ENCODE data around the gene HOXB9.

HOXB9 gene

DNA sequence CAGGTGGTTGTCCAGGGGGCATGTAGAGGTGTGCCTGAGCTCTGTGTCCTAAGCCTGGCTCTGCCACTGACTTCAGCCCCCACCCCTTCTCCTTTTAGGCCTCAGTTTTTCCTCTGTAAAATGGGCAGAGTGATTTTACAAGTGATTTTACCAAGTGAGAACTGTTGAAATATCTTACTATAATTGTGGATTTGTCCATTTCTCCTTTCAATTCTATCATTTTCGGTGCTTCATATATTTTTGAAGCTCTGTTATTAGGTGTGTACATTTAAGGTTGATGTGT is 21.7 kb upstream of the HOXB9 start:
- no peak overlapping the region for H3K4me3 ChIP-seq (ENCODE audit: low read depth, low read length)
- TF ChIP-seq, protein P1, sequence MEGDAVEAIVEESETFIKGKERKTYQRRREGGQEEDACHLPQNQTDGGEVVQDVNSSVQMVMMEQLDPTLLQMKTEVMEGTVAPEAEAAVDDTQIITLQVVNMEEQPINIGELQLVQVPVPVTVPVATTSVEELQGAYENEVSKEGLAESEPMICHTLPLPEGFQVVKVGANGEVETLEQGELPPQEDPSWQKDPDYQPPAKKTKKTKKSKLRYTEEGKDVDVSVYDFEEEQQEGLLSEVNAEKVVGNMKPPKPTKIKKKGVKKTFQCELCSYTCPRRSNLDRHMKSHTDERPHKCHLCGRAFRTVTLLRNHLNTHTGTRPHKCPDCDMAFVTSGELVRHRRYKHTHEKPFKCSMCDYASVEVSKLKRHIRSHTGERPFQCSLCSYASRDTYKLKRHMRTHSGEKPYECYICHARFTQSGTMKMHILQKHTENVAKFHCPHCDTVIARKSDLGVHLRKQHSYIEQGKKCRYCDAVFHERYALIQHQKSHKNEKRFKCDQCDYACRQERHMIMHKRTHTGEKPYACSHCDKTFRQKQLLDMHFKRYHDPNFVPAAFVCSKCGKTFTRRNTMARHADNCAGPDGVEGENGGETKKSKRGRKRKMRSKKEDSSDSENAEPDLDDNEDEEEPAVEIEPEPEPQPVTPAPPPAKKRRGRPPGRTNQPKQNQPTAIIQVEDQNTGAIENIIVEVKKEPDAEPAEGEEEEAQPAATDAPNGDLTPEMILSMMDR (conservative IDR thresholded peaks at IDR 0.05; ENCODE audit: low read depth, low read length): no peak
- DNase-seq (ENCODE audit: low read depth): no peak

DNA sequence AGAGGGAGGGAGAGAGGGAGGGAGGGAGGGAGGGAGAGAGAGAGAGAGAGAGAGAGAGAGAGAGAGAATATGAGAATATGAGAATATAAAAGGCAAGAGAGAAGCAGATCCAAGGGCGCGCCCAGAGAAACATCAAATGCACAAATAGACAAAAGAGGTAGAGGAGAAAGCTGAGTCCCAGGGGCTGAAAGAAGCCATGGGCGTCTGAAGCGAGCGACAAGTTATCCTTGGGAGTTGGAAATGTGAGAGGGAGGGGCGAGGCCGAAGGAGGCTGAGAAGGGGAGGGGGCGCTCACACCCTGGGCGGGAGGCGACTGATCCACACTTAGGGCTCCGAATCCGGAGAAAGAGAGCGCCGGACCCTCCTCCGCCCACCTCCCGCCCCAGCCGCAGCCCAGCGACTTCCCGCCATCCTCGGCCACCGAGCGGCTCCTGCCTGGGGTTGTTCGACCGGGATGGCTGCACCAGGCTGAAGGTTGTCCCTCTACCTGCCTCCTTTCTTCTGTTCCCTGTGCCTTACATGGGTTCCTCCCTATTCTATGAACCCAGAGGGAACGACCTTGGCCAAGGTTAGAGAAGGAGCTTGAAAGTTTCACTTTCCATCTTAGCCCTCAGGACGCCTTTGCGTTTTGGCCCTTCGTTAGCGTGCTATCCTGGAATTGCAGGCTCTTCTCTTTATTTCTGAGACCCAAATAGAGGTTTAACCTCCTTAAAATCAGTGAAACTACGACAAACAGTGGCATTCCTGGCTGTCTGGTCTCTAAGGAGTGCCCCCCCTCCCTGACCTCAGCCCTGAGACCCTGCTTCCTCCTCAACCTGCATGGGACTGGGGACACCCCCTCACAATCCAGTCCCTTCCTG is 21.2 kb upstream of the HOXB9 start:
- peak; percentile 6 for DNase-seq (ENCODE audit: low read depth)
- H3K4me3 ChIP-seq (ENCODE audit: low read depth, low read length): peak overlapping the region; percentile 34
- TF ChIP-seq, protein P1 (conservative IDR thresholded peaks at IDR 0.05; ENCODE audit: low read depth, low read length): no peak

DNA sequence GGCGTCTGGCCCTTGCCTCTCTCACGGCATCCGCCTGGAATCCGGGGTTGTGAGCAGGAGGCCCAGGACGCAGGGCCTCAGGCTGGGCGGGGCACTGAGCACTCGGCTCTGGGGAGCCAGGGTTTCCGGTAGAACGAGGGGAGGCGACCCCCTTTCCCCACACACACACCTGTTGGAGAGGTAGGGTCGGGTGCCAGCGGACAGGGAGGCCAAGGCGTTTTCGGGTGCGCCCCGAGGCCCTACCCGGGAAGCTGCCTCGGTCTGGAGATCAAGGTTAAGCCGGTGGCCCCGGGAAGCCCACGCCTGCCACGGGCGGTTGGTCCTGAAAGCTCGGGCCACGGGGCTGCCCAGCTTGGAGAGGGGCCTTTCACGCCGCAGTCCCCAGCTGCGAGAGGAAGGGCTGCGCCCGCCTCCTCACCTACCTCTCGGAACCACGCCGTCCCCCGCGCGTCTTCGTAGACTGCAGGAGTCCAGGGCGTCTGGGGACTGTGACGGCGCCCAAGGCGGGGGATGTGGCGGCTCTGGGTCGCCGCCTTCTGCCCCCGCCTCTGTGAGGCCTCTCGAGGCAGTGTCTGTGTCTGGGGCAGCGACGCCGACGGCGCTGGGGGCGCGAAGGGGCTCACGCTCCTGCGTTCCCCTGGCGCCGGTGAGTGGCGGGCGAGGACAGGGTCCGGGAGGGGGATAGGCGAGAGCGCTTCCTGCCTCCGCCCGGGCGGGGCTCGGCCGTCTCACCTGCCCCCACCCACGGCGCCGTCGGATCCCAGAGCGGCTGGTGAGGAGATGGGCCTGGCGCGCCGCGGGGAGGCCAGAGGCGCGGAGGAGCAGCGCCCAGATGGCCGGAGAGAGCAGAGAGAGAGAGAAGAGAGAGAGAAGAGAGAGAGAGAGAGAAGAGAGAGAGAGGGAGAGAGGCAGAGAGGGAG is 20.3 kb upstream of the HOXB9 start:
- TF ChIP-seq, protein P1 (conservative IDR thresholded peaks at IDR 0.05; ENCODE audit: low read depth, low read length): no peak

DNA sequence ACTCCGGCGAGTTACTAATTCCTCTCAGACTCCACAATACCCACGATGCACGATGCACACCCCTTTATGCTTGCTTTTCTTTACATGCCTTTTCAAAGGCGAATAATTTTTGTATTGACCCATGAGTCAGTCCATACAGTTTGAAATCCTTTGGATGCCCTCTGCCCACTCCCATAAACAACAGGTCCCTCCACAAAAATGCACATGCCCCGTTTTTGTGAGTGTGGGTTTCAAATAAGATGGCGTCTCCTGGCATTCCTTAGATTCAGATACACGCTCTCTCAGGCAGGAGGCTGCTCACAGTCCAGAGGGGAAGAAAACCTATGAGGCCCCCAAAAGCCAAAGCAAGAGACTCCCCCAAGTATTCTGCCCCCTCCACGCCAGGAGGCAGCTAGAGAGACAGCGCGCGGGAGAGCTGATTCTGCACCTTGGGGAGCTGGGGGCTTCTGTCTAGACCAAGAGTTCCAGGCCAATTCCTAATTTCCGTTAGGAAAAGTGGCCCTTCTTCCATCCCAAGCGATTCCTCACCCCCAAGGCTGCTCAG is 19.6 kb upstream of the HOXB9 start:
- DNase-seq (ENCODE audit: low read depth): no peak
- H3K4me3 ChIP-seq (ENCODE audit: low read depth, low read length): no peak overlapping the region
- TF ChIP-seq, protein P1 (conservative IDR thresholded peaks at IDR 0.05; ENCODE audit: low read depth, low read length): no peak

More for the DNA sequence above, 20.3 kb upstream of the HOXB9 start:
- no peak overlapping the region for H3K4me3 ChIP-seq (ENCODE audit: low read depth, low read length)
- DNase-seq (ENCODE audit: low read depth): no peak

DNA sequence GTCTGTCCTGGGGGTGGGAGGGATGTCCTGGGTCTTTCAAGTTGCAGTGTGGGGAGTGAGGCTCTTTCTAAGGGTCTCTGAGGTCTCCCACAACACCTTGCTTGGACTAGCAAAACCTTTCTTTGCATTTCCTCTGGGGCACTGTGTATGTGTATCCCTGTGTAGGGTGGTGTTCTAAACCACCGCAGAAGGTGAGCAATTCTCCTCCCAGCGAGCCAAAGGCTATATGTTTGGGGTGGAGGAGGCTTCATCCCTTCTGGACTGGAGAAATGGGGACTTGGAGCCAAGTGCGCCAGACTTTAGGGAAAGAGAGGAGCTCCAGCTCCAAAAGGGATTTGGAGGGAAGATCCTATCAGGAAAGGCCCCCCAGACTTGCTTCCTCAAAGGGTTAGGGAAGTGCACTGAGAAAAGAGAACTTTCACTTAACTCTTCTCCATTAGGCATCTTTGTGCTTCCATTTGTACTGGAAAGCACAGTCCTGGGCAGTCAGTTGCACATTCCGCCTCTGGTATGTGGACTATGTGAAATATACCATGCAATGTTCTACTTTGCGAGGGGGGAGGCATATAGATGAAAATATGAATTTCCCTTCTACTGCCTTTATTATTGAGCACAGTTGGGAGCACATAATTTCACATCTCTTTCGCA is 18.9 kb upstream of the HOXB9 start:
- no peak for DNase-seq (ENCODE audit: low read depth)
- H3K4me3 ChIP-seq (ENCODE audit: low read depth, low read length): no peak overlapping the region
- TF ChIP-seq, protein P1 (conservative IDR thresholded peaks at IDR 0.05; ENCODE audit: low read depth, low read length): no peak

DNA sequence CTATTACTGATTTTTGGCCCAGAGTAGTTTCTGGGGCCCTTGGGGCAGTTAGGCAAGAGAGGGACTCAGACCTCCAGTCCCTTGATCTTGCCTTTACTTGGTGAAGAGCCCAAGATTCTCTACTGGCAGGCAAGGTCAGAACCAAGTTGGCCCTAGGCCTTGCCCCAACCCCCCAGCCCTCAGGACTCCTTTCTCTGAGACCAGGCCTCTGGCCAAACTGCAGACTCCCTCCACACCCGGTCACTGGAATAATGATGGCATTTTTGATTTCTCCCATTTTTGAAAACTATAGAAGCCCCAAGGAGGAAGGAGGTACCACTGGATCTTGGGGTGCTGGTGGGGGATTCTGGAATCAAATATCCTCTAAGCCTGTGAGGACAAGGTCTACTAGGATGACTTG is 18.0 kb upstream of the HOXB9 start:
- TF ChIP-seq, protein P1 (conservative IDR thresholded peaks at IDR 0.05; ENCODE audit: low read depth, low read length): no peak
- DNase-seq (ENCODE audit: low read depth): no peak
- no peak overlapping the region for H3K4me3 ChIP-seq (ENCODE audit: low read depth, low read length)

All from choroid plexus epithelial cell (primary cell).